Measurements from ENCODE around the gene KIF13A.

KIF13A gene

DNA sequence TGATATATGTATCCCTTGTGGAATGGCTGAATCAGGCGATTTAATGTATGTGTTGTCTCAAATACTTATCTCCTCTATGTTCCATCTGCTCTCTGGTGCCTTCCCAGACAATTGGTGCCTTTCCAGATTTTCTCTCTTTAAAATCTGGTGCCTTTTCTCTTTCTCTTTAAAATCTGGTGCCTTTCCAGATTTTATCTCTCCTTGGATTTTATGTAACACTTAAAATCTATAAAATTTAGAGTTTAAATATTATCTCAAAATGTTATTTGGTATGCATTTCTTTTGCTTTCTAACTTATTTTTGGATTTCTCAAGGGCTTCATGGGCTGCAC is 116.3 kb downstream of the KIF13A start:
- H3K27ac ChIP-seq (ENCODE audit: low read length), result no peak overlapping the region
- H3K27me3 ChIP-seq (replicated peaks; ENCODE audit: insufficient read depth, low read length), result no peaks in the 10 kb centered on the region
- no peak overlapping the region for H3K4me2 ChIP-seq (ENCODE audit: low read depth, low read length)
- H3K9ac ChIP-seq (ENCODE audit: low read length), result no peak overlapping the region
- no peaks in the 10 kb centered on the region for H3K9me2 ChIP-seq (replicated peaks; ENCODE audit: insufficient read depth, low read length)
- no peaks in the 10 kb centered on the region for H3K79me2 ChIP-seq (ENCODE audit: low read length)
- no peak overlapping the region for H3K4me3 ChIP-seq (ENCODE audit: low read length)
- H4K20me1 ChIP-seq (ENCODE audit: insufficient read depth, low read length), result no peaks in the 10 kb centered on the region
- H3K4me1 ChIP-seq (ENCODE audit: low read length), result no peaks in the 10 kb centered on the region
- TF ChIP-seq, protein P1, sequence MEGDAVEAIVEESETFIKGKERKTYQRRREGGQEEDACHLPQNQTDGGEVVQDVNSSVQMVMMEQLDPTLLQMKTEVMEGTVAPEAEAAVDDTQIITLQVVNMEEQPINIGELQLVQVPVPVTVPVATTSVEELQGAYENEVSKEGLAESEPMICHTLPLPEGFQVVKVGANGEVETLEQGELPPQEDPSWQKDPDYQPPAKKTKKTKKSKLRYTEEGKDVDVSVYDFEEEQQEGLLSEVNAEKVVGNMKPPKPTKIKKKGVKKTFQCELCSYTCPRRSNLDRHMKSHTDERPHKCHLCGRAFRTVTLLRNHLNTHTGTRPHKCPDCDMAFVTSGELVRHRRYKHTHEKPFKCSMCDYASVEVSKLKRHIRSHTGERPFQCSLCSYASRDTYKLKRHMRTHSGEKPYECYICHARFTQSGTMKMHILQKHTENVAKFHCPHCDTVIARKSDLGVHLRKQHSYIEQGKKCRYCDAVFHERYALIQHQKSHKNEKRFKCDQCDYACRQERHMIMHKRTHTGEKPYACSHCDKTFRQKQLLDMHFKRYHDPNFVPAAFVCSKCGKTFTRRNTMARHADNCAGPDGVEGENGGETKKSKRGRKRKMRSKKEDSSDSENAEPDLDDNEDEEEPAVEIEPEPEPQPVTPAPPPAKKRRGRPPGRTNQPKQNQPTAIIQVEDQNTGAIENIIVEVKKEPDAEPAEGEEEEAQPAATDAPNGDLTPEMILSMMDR (IDR thresholded peaks at IDR 0.05; ENCODE audit: low read length), result no peak
- TF ChIP-seq EZH2 (optimal IDR thresholded peaks at IDR 0.05; ENCODE audit: low read depth, low read length) (no peak), EZH2phosphoT487 (IDR thresholded peaks at IDR 0.05; ENCODE audit: low read length) (no peak)
- no peak overlapping the region for H2AFZ ChIP-seq (ENCODE audit: low read length)
- no peaks in the 10 kb centered on the region for H3K36me3 ChIP-seq (replicated peaks; ENCODE audit: insufficient read depth, low read length)
- H3K9me3 ChIP-seq (replicated peaks; ENCODE audit: insufficient read depth, low read length), result no peaks in the 10 kb centered on the region
- no peak for DNase-seq
- no peaks in the 10 kb centered on the region for H3F3A ChIP-seq (ENCODE audit: insufficient read depth, low read length)

DNA sequence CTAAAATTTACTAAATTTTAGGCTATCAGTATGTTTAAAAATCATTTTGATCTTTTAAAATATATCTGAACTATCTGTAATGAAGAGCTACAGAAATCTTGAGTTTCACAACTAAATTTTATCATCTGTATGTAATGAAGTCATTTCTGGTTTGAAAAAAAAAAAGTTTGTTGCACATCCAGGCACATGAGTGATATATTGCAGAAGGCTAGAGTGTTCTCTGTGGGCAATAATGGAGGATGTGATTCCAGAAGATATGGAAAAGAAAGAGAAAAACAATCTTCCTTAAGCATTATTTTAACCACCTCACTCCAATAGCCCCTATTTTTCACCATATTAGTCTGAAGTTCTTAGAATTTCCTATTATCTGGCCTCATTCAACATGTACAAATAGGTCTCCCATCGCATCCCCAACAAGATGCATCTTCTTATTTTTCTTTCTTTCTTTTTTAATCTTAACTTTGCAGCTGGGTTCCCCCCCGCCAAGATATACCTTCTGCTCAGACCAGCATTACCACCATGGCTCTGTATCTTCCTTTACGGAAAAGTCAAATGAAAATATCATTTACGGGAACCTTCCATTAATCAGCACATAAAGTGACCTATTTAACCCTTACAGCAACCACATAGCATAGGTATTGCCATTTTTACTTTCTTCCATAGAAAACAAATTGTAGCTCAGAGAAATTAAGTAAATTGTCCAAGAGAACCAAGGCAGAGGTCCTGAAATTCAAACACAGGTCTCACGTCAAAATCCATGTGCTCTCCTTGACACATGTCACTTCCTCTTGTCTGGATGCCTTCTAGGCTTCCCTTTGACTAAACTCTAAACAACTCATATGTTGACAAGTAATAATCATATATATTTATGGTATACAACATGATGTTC is 116.9 kb downstream of the KIF13A start:
- H3K4me3 ChIP-seq (ENCODE audit: low read length), result no peak overlapping the region
- H4K20me1 ChIP-seq (ENCODE audit: insufficient read depth, low read length), result no peaks in the 10 kb centered on the region
- no peaks in the 10 kb centered on the region for H3K4me1 ChIP-seq (ENCODE audit: low read length)

DNA sequence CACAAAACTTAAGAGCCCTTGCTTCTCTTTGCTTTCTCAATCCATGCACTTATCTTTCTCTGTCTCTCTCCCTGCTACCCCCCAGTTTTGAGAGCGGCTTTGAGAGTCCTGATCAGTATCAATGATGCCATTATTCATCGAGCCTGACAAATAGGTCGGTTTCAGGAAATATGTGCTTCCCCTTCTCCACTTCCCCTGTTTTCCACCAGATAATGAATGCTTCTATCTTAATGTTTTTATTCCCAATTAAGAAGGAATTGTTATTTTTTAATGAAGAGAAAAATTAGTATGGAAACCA is 117.7 kb downstream of the KIF13A start:
- Histone ChIP-seq H3F3A (ENCODE audit: insufficient read depth, low read length) (no peaks in the 10 kb centered on the region), H2AFZ (ENCODE audit: low read length) (no peak overlapping the region), H3K4me3 (ENCODE audit: low read length) (no peak overlapping the region), H3K27me3 (replicated peaks; ENCODE audit: insufficient read depth, low read length) (no peaks in the 10 kb centered on the region), H3K27ac (ENCODE audit: low read length) (no peak overlapping the region), H3K9me3 (replicated peaks; ENCODE audit: insufficient read depth, low read length) (no peaks in the 10 kb centered on the region), H3K9me2 (replicated peaks; ENCODE audit: insufficient read depth, low read length) (no peaks in the 10 kb centered on the region), H3K79me2 (ENCODE audit: low read length) (no peaks in the 10 kb centered on the region), H3K9ac (ENCODE audit: low read length) (no peak overlapping the region), H3K4me2 (ENCODE audit: low read depth, low read length) (no peak overlapping the region), H4K20me1 (ENCODE audit: insufficient read depth, low read length) (no peaks in the 10 kb centered on the region), H3K4me1 (ENCODE audit: low read length) (no peaks in the 10 kb centered on the region), H3K36me3 (replicated peaks; ENCODE audit: insufficient read depth, low read length) (no peaks in the 10 kb centered on the region)
- no peak for DNase-seq
- TF ChIP-seq, protein P1 (IDR thresholded peaks at IDR 0.05; ENCODE audit: low read length), result no peak
- TF ChIP-seq EZH2 (optimal IDR thresholded peaks at IDR 0.05; ENCODE audit: low read depth, low read length) (no peak), EZH2phosphoT487 (IDR thresholded peaks at IDR 0.05; ENCODE audit: low read length) (no peak)

More for the DNA sequence above, 116.9 kb downstream of the KIF13A start:
- no peak for DNase-seq
- Histone ChIP-seq H3K36me3 (replicated peaks; ENCODE audit: insufficient read depth, low read length) (no peaks in the 10 kb centered on the region), H3K27me3 (replicated peaks; ENCODE audit: insufficient read depth, low read length) (no peaks in the 10 kb centered on the region), H3F3A (ENCODE audit: insufficient read depth, low read length) (no peaks in the 10 kb centered on the region), H3K9ac (ENCODE audit: low read length) (no peak overlapping the region), H3K79me2 (ENCODE audit: low read length) (no peaks in the 10 kb centered on the region), H3K4me2 (ENCODE audit: low read depth, low read length) (no peak overlapping the region), H3K9me3 (replicated peaks; ENCODE audit: insufficient read depth, low read length) (no peaks in the 10 kb centered on the region), H3K9me2 (replicated peaks; ENCODE audit: insufficient read depth, low read length) (no peaks in the 10 kb centered on the region), H2AFZ (ENCODE audit: low read length) (no peak overlapping the region), H3K27ac (ENCODE audit: low read length) (no peak overlapping the region)
- TF ChIP-seq, protein P1 (IDR thresholded peaks at IDR 0.05; ENCODE audit: low read length), result no peak
- TF ChIP-seq EZH2phosphoT487 (IDR thresholded peaks at IDR 0.05; ENCODE audit: low read length) (no peak), EZH2 (optimal IDR thresholded peaks at IDR 0.05; ENCODE audit: low read depth, low read length) (no peak)

All from MM.1S (cell line).